Endothelial cell of umbilical vein (primary cell): ENCODE results near the gene PLB1. TPM values are rescaled to one million over a fixed set of nuclear protein-coding genes. Genes with fewer than 3 reads are reported as not detected.

Source experiments
- BruUV-seq: library from RNA; stranded (reverse); fragments of 400-500 nt; replicated peaks from 2 replicates; lab custom pipeline; 2021; lab: Mats Ljungman, UMichigan
- CTCF ChIA-PET: fragments of 300-600, 350-600 bp; sonication (Branson Sonifier 250); formaldehyde crosslinking; loops from one replicate; lab custom pipeline; 2021; ENCODE audit warnings: antibody characterized with exemption, inconsistent platforms; lab: Charles Lee
- POLR2A ChIA-PET: fragments of 300-600, 350-600 bp; sonication (Branson Sonifier 250); formaldehyde crosslinking; loops from one replicate; lab custom pipeline; 2021; ENCODE audit warnings: antibody characterized with exemption, inconsistent platforms; lab: Charles Lee
- DNase-seq: peaks from one replicate; pipeline ENCODE4 v3.0.0-alpha.2; 2011; ENCODE audit warnings: low read depth, low spot score
- FAIRE-seq: peaks from 2 replicates; lab custom pipeline; 2011; peaks lifted over from hg19 to GRCh38; lab: Jason Lieb, UNC
- H2AFZ ChIP-seq: 2 replicates; pipeline ENCODE4 v1.6.0; 2012; ENCODE audit warnings: low read depth, low read length, control low read depth, inconsistent platforms
- H3K27ac ChIP-seq: 2 replicates; pipeline ENCODE4 v1.5.1; 2011; ENCODE audit warnings: low read depth, mild to moderate bottlenecking, control low read depth, low read length, moderate library complexity; ENCODE audit not compliant: insufficient read depth
- H3K27me3 ChIP-seq, 2 experiments: 2 replicates each; pipeline versions ENCODE4 v1.6.0 to v1.6.1; 2011; ENCODE audit warnings: low read length in 2 of 2, mixed read lengths in 1 of 2; ENCODE audit not compliant: control insufficient read depth in 2 of 2, insufficient read depth in 2 of 2
- H3K36me3 ChIP-seq, 2 experiments: 2 replicates in 1 of 2; 3 replicates in 1 of 2; pipeline ENCODE4 v1.5.1; 2011; ENCODE audit warnings: low read length in 2 of 2, mild to moderate bottlenecking in 1 of 2, moderate library complexity in 1 of 2; ENCODE audit not compliant: control insufficient read depth in 2 of 2, insufficient read depth in 2 of 2; ENCODE audit errors: extremely low read depth in 1 of 2
- H3K4me1 ChIP-seq: 3 replicates; pipeline ENCODE4 v1.5.1; 2011; ENCODE audit warnings: mild to moderate bottlenecking, low read length; ENCODE audit not compliant: control insufficient read depth, insufficient read depth; ENCODE audit errors: extremely low read depth
- H3K4me2 ChIP-seq: 2 replicates; pipeline ENCODE4 v1.6.1; 2011; ENCODE audit warnings: low read length, control low read depth, mixed read lengths; ENCODE audit not compliant: insufficient read depth
- H3K4me3 ChIP-seq, 3 experiments: fragments of 200-600 bp in 1 of 3; sonication (generic), shearing (Covaris generic) in 1 of 3; replicated peaks in 1 of 3; 2 replicates each; pipeline ENCODE4 v1.5.1; 2011 to 2016; ENCODE audit warnings: control low read depth in 3 of 3, low read length in 3 of 3, mild to moderate bottlenecking in 2 of 3, inconsistent platforms in 1 of 3, low read depth in 1 of 3, moderate library complexity in 1 of 3; ENCODE audit not compliant: insufficient read depth in 1 of 3
- H3K79me2 ChIP-seq: 2 replicates; pipeline ENCODE4 v1.6.0; 2012; ENCODE audit warnings: low read length, inconsistent platforms; ENCODE audit not compliant: control insufficient read depth, insufficient read depth
- H3K9ac ChIP-seq: replicated peaks from 2 replicates; pipeline ENCODE3; 2011; ENCODE audit warnings: low read length, control low read depth; ENCODE audit not compliant: insufficient read depth; ENCODE audit errors: extremely low read depth
- H3K9me1 ChIP-seq: replicated peaks from 3 replicates; pipeline ENCODE4 v1.6.0; 2011; ENCODE audit warnings: mild to moderate bottlenecking, low read length; ENCODE audit not compliant: control insufficient read depth, insufficient read depth; ENCODE audit errors: extremely low read depth
- H3K9me3 ChIP-seq: replicated peaks from 2 replicates; pipeline ENCODE4 v1.5.1; 2012; ENCODE audit warnings: low read length, inconsistent platforms; ENCODE audit not compliant: control insufficient read depth, insufficient read depth
- H4K20me1 ChIP-seq: replicated peaks from 2 replicates; pipeline ENCODE3; 2011; ENCODE audit warnings: mild to moderate bottlenecking, low read length; ENCODE audit not compliant: control insufficient read depth, insufficient read depth; ENCODE audit errors: extremely low read depth
- CTCF ChIP-seq, 2 donors: IDR thresholded peaks; 1 replicate in 1 of 2; 2 replicates in 1 of 2; pipeline ENCODE4 v1.5.1; 2011; ENCODE audit warnings: low read length in 2 of 2, mild to moderate bottlenecking in 2 of 2, moderate library complexity in 2 of 2, control low read depth in 1 of 2, inconsistent platforms in 1 of 2, low read depth in 1 of 2; ENCODE audit not compliant: insufficient read depth in 1 of 2; ENCODE audit errors: extremely low read depth in 1 of 2
- EZH2 ChIP-seq: IDR thresholded peaks from 2 replicates; pipeline ENCODE4 v1.6.1; 2012; ENCODE audit warnings: borderline replicate concordance, low read depth, mild to moderate bottlenecking, moderate library complexity, low read length, inconsistent platforms; ENCODE audit not compliant: severe bottlenecking
- FOS ChIP-seq: IDR thresholded peaks from 2 replicates; pipeline ENCODE4 v1.6.1; 2011; ENCODE audit warnings: mild to moderate bottlenecking, low read length, moderate library complexity, borderline replicate concordance; ENCODE audit not compliant: insufficient read depth
- GATA2 ChIP-seq: IDR thresholded peaks from 2 replicates; pipeline ENCODE4 v1.7.0; 2011; ENCODE audit warnings: low read depth, mild to moderate bottlenecking, moderate library complexity, mixed read lengths, low read length; ENCODE audit not compliant: insufficient read length, insufficient read depth
- JUN ChIP-seq: IDR thresholded peaks from 2 replicates; pipeline ENCODE4 v1.6.1; 2011; ENCODE audit warnings: borderline replicate concordance, low read depth; ENCODE audit not compliant: insufficient read length, insufficient read depth
- MAX ChIP-seq: IDR thresholded peaks from 2 replicates; pipeline ENCODE4 v1.6.1; 2011; ENCODE audit not compliant: insufficient read depth, insufficient read length
- MYC ChIP-seq: IDR thresholded peaks from one replicate; pipeline ENCODE4 v1.6.1; 2011; ENCODE audit warnings: mild to moderate bottlenecking, low read depth, low read length
- POLR2A ChIP-seq: IDR thresholded peaks from 2 replicates; pipeline ENCODE4 v1.6.1; 2012; ENCODE audit warnings: low read depth, mild to moderate bottlenecking, control low read depth, low read length
- POLR2AphosphoS5 ChIP-seq: IDR thresholded peaks from 2 replicates; pipeline ENCODE4 v1.6.1; 2012; ENCODE audit warnings: low read depth, mild to moderate bottlenecking, control low read depth, low read length, moderate library complexity; ENCODE audit not compliant: insufficient read depth
- dilution Hi-C: fragments of 300-500 bp; cut with MboI; formaldehyde crosslinking; loops from one replicate; pipeline ENCODE4 v1.15.0; 2019; ENCODE audit warnings: low sequenced_read_pairs; ENCODE audit not compliant: extremely low pct_ligation_motif_present
- intact Hi-C: fragments of 100-400 bp; cut with micrococcal nuclease; formaldehyde crosslinking; loops from one replicate; pipeline ENCODE4 v1.10.0; 2022
- polyA plus RNA-seq, 4 experiments: library from polyadenylated mRNA; depleted of rRNA in 3 of 4; stranded (reverse) in 3 of 4; unstranded in 1 of 4; fragments of >200 nt; gene quantifications; 2 replicates each; pipeline versions ENCODE4 v1.2.1 to v1.2.3, GENCODE V29; 2011 to 2012; ENCODE audit warnings: missing spikeins in 1 of 4
- total RNA-seq: library from RNA; stranded (reverse); gene quantifications from 2 replicates; pipeline ENCODE4 v1.2.3, GENCODE V29; 2021

Gene PLB1
- total and polyA plus RNA-seq, 2 donors (not counting 3 experiments of a cell fraction or from before 2014, with no cell fraction given), result 0.75 to 0.80 TPM

GRCh38 chr2:28601616-28602015, 105.8 kb downstream of the PLB1 start:
- Histone ChIP-seq H3K27ac (no peak overlapping the region), H3K9me1 (no peaks in the 10 kb centered on the region), H3K4me2 (no peak overlapping the region), H3K4me1 (peaks cover 7% of the 10 kb centered on the region), H2AFZ (no peak overlapping the region), H3K4me3 (no peak overlapping the region), H3K9me3 (no peaks in the 10 kb centered on the region), H3K36me3 (no peaks in the 10 kb centered on the region), H3K27me3 (no peaks in the 10 kb centered on the region), H4K20me1 (no peaks in the 10 kb centered on the region), H3K79me2 (no peaks in the 10 kb centered on the region), H3K9ac (no peak overlapping the region)
- ChIA-PET POLR2A (no interaction called here), CTCF (no interaction called here)
- TF ChIP-seq GATA2 (no peak), MYC (no peak), EZH2 (no peak), FOS (no peak), JUN (no peak), CTCF (IDR thresholded peaks at IDR 0.05; ENCODE audit: extremely low read depth in 1 of 2, insufficient read depth in 1 of 2, low read depth in 1 of 2, low read length in 2 of 2) (no peak), POLR2A (no peak), POLR2AphosphoS5 (no peak), MAX (no peak)
- dilution Hi-C loops, result no loop called here
- intact Hi-C loops, result no loop called here
- no TSS peak for BruUV-seq
- DNase-seq, result no peak
- no peak for FAIRE-seq
